SK-N-MC (cell line): Measurements from ENCODE around the gene OOSP3.
"Not testable (repeated sequence)": the region's sequence is repeated elsewhere in the genome, so short reads cannot be mapped to it uniquely, and the experiment has no call there.

Source experiments
- DNase-seq: peaks from one replicate; pipeline ENCODE4 v3.0.0-alpha.2; 2011; ENCODE audit warnings: low read depth, low spot score
- H3K27ac ChIP-seq: fragments of 200-600 bp; sonication (generic); 2 replicates; pipeline ENCODE4 v1.5.1; 2016; ENCODE audit warnings: mixed run types
- H3K36me3 ChIP-seq: fragments of 200-600 bp; sonication (generic); 2 replicates; pipeline ENCODE4 v1.6.1; 2017; ENCODE audit warnings: antibody characterized with exemption, low read length, mixed read lengths; ENCODE audit not compliant: insufficient read depth
- H3K4me3 ChIP-seq: fragments of 200-600 bp; sonication (generic); 2 replicates; pipeline ENCODE4 v1.5.1; 2016
- H3K9ac ChIP-seq: fragments of 200-600 bp; sonication (generic); 2 replicates; pipeline ENCODE4 v1.8.0; 2017; ENCODE audit warnings: mixed run types, mixed read lengths; ENCODE audit not compliant: insufficient read length
- H3K9me3 ChIP-seq: fragments of 200-600 bp; sonication (generic); 2 replicates; pipeline ENCODE4 v1.6.1; 2017; ENCODE audit warnings: low read depth, mild to moderate bottlenecking, antibody characterized with exemption, low read length, moderate library complexity, mixed read lengths
- EZH2 ChIP-seq: fragments of 200-600 bp; sonication (generic); IDR thresholded peaks from one replicate; pipeline ENCODE4 v1.6.1; 2017; ENCODE audit warnings: antibody characterized with exemption
- FOXP2 ChIP-seq: optimal IDR thresholded peaks from 2 replicates; pipeline ENCODE3; 2011; ENCODE audit warnings: mild to moderate bottlenecking, moderate library complexity; ENCODE audit not compliant: insufficient read depth; ENCODE audit errors: extremely low read length, control extremely low read depth
- POLR2AphosphoS5 ChIP-seq: IDR thresholded peaks from 2 replicates; pipeline ENCODE4 v1.6.1; 2012; ENCODE audit warnings: mild to moderate bottlenecking, low read depth, low read length, borderline replicate concordance

OOSP3 gene

GRCh38 chr11:59891781-59892181 is 13.2 kb downstream of the OOSP3 start:
- Histone ChIP-seq H3K36me3 (no peaks in the 10 kb centered on the region), H3K27ac (no peak overlapping the region), H3K9ac (no peak overlapping the region), H3K4me3 (no peak overlapping the region), H3K9me3 (no peaks in the 10 kb centered on the region)
- no peak for DNase-seq
- TF ChIP-seq FOXP2 (no peak), EZH2 (no peak), POLR2AphosphoS5 (no peak)

DNA sequence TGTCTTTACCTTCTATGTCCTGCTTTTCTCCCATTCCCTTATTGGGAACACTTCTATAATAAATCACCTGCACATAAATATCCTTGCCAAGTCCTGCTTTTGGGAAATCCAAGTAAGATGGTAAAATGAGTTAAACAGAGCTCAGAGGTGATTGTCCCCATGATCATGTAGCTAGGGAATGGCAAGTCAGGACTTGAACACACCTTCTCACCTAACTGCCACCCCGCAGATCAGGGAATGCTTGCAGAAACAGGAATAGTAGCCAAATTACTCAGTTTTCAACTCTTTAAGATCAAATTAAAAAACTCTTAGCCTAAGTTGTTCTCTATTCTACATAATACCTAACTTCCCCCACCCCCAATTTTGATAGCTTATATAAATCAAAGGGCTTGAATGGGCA is 16.0 kb downstream of the OOSP3 start:
- DNase-seq: no peak
- H3K9ac ChIP-seq: no peak overlapping the region
- no peaks in the 10 kb centered on the region for H3K36me3 ChIP-seq
- no peak overlapping the region for H3K27ac ChIP-seq
- TF ChIP-seq POLR2AphosphoS5 (no peak), FOXP2 (no peak), EZH2 (no peak)
- H3K9me3 ChIP-seq: no peaks in the 10 kb centered on the region
- H3K4me3 ChIP-seq: no peak overlapping the region

GRCh38 chr11:59898046-59898445 is 19.5 kb downstream of the OOSP3 start:
- no peak for DNase-seq
- TF ChIP-seq FOXP2: no peak
- TF ChIP-seq EZH2: no peak
- TF ChIP-seq POLR2AphosphoS5: no peak

GRCh38 chr11:59898650-59899049 is 20.1 kb downstream of the OOSP3 start:
- no peaks in the 10 kb centered on the region for H3K36me3 ChIP-seq
- DNase-seq: no peak
- no peak overlapping the region for H3K9ac ChIP-seq
- H3K27ac ChIP-seq: no peak overlapping the region
- no peaks in the 10 kb centered on the region for H3K9me3 ChIP-seq
- TF ChIP-seq POLR2AphosphoS5: no peak
- no peak for TF ChIP-seq FOXP2
- no peak for TF ChIP-seq EZH2
- no peak overlapping the region for H3K4me3 ChIP-seq

More at GRCh38 chr11:59898046-59898445, 19.5 kb downstream of the OOSP3 start:
- Histone ChIP-seq H3K9me3 (no peaks in the 10 kb centered on the region), H3K9ac (no peak overlapping the region), H3K27ac (no peak overlapping the region), H3K4me3 (no peak overlapping the region), H3K36me3 (no peaks in the 10 kb centered on the region)

- Histone ChIP-seq H3K9me3 (no peaks in the 10 kb centered on the region), H3K4me3 (no peak overlapping the region), H3K27ac (no peak overlapping the region), H3K36me3 (no peaks in the 10 kb centered on the region), H3K9ac (no peak overlapping the region)
- DNase-seq: no peak
- no peak for TF ChIP-seq FOXP2
- TF ChIP-seq POLR2AphosphoS5: no peak
- no peak for TF ChIP-seq EZH2
Observed at GRCh38 chr11:59899532-59899931, 20.9 kb downstream of the OOSP3 start.

GRCh38 chr11:59900366-59901126 is 22.0 kb downstream of the OOSP3 start:
- H3K36me3 ChIP-seq: no peaks in the 10 kb centered on the region

GRCh38 chr11:59901306-59901705 is 22.7 kb downstream of the OOSP3 start:
- no peak overlapping the region for H3K9ac ChIP-seq
- no peak overlapping the region for H3K4me3 ChIP-seq
- H3K9me3 ChIP-seq: no peaks in the 10 kb centered on the region
- TF ChIP-seq EZH2 (no peak), POLR2AphosphoS5 (no peak), FOXP2 (no peak)
- H3K27ac ChIP-seq: no peak overlapping the region
- no peaks in the 10 kb centered on the region for H3K36me3 ChIP-seq
- no peak for DNase-seq

More at GRCh38 chr11:59900366-59901126, 22.0 kb downstream of the OOSP3 start:
- H3K4me3 ChIP-seq: no peak overlapping the region
- H3K9me3 ChIP-seq: no peaks in the 10 kb centered on the region
- DNase-seq: no peak
- no peak for TF ChIP-seq EZH2
- TF ChIP-seq FOXP2: no peak
- no peak for TF ChIP-seq POLR2AphosphoS5
- no peak overlapping the region for H3K27ac ChIP-seq
- H3K9ac ChIP-seq: no peak overlapping the region

DNA sequence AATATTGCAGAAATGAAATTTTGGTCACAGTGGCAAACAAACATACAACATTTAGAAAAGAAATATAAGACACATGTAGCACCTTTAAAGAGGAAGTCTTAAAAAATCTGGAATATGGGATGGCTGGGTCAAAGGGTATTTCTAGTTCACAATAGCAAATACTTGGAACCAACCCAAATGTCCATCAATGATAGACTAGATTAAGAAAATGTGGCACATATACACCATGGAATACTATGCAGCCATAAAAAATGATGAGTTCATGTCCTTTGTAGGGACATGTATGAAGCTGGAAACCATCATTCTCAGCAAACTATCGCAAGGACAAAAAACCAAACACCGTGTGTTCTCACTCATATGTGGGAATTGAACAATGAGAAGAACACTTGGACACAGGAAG is 25.0 kb downstream of the OOSP3 start:
- H3K9ac ChIP-seq, H3K4me3 ChIP-seq, H3K36me3 ChIP-seq, DNase-seq, H3K9me3 ChIP-seq, H3K27ac ChIP-seq: not testable (repeated sequence)

DNA sequence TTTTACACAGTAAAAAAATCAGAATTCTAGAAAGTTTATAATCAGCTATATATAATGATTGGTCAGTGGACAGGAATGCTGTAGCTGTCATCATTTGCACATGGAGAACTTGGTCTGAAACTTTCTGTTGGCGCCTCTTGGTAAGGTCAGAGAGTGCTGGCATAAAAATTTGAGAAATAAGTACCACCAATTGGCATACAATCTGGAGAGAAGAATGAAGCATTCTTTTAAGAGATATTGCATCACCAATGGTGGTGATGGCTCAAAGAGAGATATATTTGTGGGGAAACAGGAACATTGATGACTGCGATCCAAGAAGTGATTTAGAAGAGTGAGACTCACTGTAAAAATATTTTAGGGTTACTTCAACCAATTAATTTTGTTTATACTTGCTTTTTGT is 39.9 kb downstream of the OOSP3 start:
- Histone ChIP-seq H3K9me3 (no peaks in the 10 kb centered on the region), H3K4me3 (no peak overlapping the region), H3K36me3 (no peaks in the 10 kb centered on the region), H3K9ac (no peak overlapping the region), H3K27ac (no peak overlapping the region)
- no peak for TF ChIP-seq EZH2
- TF ChIP-seq FOXP2: no peak
- no peak for TF ChIP-seq POLR2AphosphoS5
- DNase-seq: no peak
